Pons (tissue), 1 donor: ENCODE data around the gene ACTN3.
"Not testable (repeated sequence)": the region's sequence is repeated elsewhere in the genome, so short reads cannot be mapped to it uniquely, and the experiment has no call there.

ENCODE experiments used
- DNase-seq: peaks from one replicate; pipeline ENCODE4 v3.0.0-alpha.2; 2016; ENCODE audit warnings: low spot score

The ACTN3 gene

DNA sequence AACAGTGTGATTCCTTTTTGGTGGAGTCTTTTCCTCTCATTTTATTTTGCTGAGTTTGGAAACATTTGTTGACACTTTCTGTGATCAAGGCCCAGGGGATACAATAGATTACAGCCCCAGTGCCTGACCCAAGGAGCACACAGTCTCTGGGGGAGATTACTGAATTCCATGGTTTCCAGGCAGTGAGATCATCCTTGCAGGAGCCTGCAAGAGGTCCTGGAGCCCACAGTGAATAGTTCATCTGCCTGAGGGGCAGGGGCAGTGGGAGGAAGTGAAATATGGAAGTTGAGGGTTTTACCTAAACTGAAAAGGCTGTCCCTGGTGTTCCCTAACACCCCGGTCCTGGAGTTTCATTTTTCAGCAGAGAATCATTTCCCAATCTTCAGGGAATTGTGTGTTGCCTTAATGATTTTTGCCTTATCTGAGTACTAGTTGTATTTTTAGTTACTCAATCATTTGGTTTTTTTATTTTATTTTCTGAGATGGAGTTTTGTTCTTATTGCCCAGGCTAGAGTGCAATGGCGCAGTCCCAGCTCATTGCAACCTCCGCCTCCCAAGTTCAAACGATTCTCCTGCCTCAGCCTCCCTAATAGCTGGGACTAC lies 54.0 kb downstream of the ACTN3 start:
- DNase-seq, result no peak

DNA sequence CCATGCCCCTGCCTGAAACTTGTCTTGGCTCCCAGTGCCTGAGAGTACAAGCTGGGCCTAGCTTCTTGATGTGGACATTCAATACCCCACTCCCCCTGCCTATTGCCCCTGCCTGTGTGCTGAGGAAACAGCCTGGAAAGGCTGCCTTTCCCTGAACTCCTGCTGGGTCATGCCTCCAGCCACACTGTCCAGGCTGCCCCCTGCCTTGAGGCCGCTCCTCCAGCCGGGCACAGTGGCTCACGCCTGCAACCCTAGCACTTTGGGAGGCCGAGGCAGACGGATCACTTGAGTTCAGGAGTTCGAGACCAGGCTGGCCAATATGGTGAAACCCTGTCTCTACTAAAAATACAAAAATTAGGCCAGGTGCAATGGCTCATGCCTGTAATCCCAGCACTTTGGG lies 56.4 kb downstream of the ACTN3 start:
- no peak for DNase-seq

DNA sequence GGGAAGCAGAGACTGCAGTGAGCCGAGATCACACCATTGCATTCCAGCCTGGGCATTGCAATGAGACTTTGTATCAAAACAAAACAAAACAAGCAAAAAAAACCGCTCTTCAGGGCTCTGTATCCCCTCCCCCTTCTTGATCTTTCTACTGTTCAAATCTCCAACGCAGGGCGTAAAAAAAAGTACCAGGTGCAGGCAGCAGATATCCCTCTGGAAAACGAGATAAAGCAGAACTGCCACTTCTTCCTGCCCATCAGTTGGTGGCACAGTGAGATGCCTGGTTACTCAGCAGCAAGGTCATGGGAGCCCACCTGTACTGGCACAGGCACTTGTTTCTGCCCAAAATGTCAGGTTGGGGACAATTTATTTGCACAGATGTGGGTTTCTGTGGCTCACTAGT lies 57.5 kb downstream of the ACTN3 start:
- DNase-seq, result no peak

DNA sequence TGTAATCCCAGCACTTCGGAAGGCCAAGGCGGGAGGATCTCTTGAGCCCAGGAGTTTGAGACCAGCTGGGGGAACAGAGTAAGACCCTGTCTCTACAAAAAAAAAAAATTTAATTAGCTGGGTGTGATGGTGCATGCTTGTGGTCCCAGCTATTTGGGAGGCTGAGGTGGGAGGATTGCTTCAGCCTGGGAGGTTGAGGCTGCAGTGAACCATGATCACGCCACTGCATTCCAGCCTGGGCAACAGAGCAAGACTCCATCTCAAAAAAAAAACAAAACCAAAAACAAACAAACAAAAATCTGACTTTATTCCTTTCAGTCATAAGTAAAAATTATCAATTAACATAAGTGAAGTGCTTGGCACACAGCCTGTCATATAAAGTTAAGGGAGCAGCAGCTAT lies 59.9 kb downstream of the ACTN3 start:
- not testable (repeated sequence) for DNase-seq

DNA sequence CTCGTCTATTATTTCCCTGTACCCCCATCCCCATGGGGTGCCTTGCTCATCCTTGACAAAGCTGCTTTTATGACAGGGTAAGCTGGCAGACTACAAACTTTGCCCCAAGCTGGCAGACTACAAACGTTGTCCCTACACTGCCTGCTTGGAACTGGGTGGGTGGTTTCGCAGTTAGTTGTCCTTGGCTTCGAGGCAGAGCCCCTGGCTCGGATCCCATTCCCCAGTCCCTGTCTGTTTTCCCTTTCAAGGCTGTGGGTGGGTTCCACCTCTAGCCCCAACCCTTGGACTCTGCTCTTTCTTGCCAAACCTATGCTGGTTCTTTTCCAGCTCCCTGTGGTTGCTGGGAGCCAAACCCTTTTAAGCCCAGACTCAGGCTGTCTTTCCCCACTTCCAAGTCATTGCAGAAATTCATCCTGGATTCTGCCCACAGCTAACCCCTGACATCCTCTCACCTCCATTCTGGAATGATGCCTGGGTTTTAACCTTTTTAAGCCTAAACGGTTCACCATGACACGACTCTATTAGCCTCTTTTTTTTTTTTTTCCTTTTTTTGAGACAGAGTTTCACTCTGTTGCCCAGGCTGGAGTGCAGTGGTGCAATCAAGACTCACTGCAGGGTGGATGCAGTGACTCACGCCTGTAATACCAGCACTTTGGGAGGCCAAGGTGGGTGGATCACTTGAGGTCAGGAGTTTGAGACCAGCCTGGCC lies 60.6 kb downstream of the ACTN3 start:
- DNase-seq, result peak; percentile 72

DNA sequence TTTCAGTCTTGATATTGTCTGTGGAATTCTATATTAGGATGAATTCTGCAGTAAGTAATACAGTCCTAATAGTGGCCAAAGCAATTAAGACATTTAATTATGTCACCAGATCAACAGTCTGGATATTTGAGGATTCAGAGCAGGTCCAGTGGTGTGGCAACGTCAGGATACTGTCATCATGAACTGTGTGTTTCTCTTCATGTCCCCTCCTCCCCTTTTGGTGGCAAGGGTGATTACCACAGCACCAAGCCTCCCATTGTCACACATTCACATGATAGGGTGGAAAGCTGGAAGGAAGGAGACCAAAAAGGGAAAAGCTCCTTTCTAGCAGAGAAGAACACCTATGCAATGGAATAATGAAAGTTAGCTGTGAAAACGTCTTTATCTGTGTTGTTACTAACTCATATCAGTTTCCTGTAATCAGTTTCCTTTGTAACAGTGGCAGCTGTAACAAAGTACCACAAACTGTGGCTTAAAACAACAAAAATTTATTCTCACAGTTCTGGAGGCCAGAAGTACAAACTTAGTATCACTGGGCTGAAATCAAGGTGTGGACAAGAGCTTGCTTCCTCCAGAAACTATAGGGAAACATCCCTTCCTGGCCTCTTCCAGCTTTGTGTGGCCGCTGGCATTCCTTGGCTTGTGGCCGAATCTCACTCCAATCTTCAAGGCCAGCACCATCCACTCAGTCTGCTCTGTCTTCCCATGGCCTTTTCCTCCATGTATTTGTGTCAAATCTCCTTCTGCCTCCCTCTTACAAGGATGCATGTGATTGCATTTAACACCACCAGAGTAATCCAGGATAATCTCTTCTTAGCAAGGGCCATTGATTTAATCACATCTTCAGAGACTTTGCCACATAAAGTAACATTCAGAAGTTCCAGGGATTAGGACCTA lies 63.3 kb downstream of the ACTN3 start:
- DNase-seq, result no peak

DNA sequence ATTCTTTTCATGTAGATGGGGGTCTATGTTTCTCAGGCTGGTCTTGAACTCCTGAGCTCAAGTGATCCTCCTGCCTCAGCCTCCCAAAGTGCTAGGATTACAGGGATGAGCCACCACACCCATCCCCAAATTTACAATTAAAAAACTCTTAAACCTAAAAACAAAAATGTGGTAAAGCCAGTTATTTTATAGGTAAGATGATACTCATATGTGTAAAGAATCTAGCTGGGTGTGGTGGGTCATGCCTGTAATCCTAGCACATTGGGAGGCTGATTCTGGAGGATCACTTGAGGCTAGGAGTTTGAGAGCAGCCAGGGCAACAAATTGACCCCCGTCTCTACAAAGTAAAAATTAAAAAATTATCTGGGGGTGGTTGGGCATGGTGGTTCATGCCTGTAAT lies 65.8 kb downstream of the ACTN3 start:
- DNase-seq, result no peak
